ENCODE data around the gene GNG13. TPM values are rescaled to one million over a fixed set of nuclear protein-coding genes. Genes with fewer than 3 reads are reported as not detected.

The GNG13 gene
- total and polyA plus RNA-seq, 2 donors (not counting 3 experiments of a cell fraction or from before 2014, with no cell fraction given): not detected

DNA sequence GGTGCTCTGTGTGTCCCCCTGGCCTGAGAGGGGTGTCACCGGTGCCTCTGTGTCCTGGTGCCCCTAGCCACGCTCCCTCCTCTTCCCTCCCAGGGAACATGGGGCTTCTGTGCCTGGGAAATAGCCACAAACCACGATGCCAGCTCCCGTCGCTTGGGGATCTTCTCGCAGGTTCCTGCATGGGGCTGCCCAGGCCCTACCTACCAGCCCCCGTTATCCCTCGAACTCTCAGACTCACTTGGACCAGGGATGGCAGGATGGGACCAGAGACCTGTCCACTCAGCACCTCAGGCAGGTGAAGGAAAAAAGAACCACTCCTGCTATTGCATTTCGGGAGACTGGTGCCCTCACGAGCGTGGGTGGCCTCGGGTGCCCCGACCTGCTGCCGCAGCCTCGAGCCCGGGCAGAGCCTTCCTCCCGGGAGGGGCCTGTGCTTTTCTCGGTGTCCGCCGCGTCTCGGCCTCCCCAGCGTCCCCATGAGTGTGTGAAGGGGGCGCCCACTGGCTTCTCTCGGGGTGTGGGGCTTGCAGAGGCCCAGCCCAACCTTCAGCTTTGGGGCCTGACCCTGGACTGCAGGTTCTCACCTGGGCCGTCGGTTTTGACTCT lies 41.0 kb upstream of the GNG13 start:
- DNase-seq (ENCODE audit: low read depth, low spot score) (no peak), FAIRE-seq (no peak)
- CTCF ChIA-PET: interaction anchor here (0.6 kb wide), 1 partner anchor 235 kb away, joined by 3 read pairs; no protein-coding TSS in a partner anchor
- no TSS peak for BruUV-seq (replicated peaks)
- no peaks in the 10 kb centered on the region for H3K9me3 ChIP-seq (replicated peaks; ENCODE audit: control insufficient read depth, insufficient read depth, low read length)
- no peaks in the 10 kb centered on the region for H3K9me1 ChIP-seq (replicated peaks; ENCODE audit: control insufficient read depth, extremely low read depth, insufficient read depth, low read length)
- H3K27me3 ChIP-seq (ENCODE audit: control insufficient read depth in 2 of 2, insufficient read depth in 2 of 2, low read length in 2 of 2): no peaks in the 10 kb centered on the region
- H3K4me2 ChIP-seq (ENCODE audit: insufficient read depth, low read length): no peak overlapping the region
- H4K20me1 ChIP-seq (replicated peaks; ENCODE audit: control insufficient read depth, extremely low read depth, insufficient read depth, low read length): no peaks in the 10 kb centered on the region
- H3K9ac ChIP-seq (replicated peaks; ENCODE audit: extremely low read depth, insufficient read depth, low read length): no peak overlapping the region
- no peak overlapping the region for H3K4me3 ChIP-seq (replicated peaks in 1 of 3; ENCODE audit: insufficient read depth in 1 of 3, low read depth in 1 of 3, low read length in 3 of 3)
- POLR2A ChIA-PET: no interaction called here
- no peaks in the 10 kb centered on the region for H3K4me1 ChIP-seq (ENCODE audit: control insufficient read depth, extremely low read depth, insufficient read depth, low read length)
- H3K36me3 ChIP-seq (ENCODE audit: control insufficient read depth in 2 of 2, extremely low read depth in 1 of 2, insufficient read depth in 2 of 2, low read length in 2 of 2): no peaks in the 10 kb centered on the region
- intact Hi-C loops (cut with micrococcal nuclease): no loop called here
- no peak for TF ChIP-seq JUN (IDR thresholded peaks at IDR 0.05; ENCODE audit: borderline replicate concordance, insufficient read depth, insufficient read length, low read depth)
- no peak for TF ChIP-seq GATA2 (IDR thresholded peaks at IDR 0.05; ENCODE audit: insufficient read depth, insufficient read length, low read depth, low read length)
- no peak overlapping the region for H2AFZ ChIP-seq (ENCODE audit: low read depth, low read length)
- H3K79me2 ChIP-seq (ENCODE audit: control insufficient read depth, insufficient read depth, low read length): no peaks in the 10 kb centered on the region
- no peak overlapping the region for H3K27ac ChIP-seq (ENCODE audit: insufficient read depth, low read depth, low read length)
- dilution Hi-C loops (cut with MboI; ENCODE audit: extremely low pct_ligation_motif_present, low sequenced_read_pairs): no loop called here

DNA sequence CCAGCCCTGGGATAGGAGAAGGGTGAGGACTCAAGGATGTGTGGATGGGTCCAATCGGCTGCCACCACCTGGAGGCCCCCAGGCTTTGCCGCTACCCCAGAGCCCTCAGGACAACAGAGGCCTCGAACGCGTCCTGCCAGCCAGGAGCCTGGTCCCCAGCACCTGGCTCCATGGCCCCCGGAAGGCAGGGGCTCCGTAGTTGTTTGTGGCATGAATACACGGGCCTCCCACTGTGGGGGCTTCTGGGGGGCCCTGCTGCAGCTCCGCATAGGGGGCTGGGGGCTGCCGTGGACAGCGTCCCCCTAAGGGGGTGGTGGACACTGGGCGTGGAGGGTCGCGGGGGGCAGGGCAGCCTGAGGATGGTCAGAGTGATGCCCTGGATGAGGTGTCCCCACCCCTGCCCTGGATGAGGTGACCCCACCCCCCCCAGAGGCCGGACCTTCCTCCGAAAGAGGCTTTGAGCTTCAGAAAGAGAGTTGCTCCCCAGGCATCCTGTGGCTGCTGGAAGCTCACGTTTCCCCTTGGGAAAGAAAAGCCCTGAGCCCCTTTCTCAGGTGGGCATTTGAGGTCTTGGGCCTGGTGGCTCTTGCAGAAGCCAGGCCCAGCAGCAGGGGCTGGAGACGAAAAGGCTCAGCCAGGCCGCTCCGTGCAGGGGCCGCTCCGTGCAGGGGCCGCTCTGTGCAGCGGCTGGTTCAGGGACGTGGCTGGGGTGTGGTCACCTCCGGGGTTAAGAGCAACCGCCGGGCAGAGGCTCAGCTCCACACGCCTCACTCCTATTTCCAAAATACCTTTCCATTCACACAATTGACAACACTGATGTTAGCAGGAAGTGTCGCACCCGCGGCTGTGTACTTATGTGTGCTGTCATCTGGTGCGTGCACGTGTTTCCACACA lies 40.3 kb upstream of the GNG13 start:
- TF ChIP-seq EZH2 (IDR thresholded peaks at IDR 0.05; ENCODE audit: borderline replicate concordance, low read depth, low read length, severe bottlenecking): no peak
- H3K9me3 ChIP-seq (replicated peaks; ENCODE audit: control insufficient read depth, insufficient read depth, low read length): no peaks in the 10 kb centered on the region
- POLR2A ChIA-PET: no interaction called here
- BruUV-seq (replicated peaks): no TSS peak
- H3K27me3 ChIP-seq (ENCODE audit: control insufficient read depth in 2 of 2, insufficient read depth in 2 of 2, low read length in 2 of 2): no peaks in the 10 kb centered on the region
- dilution Hi-C loops (cut with MboI; ENCODE audit: extremely low pct_ligation_motif_present, low sequenced_read_pairs): no loop called here
- H2AFZ ChIP-seq (ENCODE audit: low read depth, low read length): no peak overlapping the region
- no peak for DNase-seq (ENCODE audit: low read depth, low spot score)
- no peak overlapping the region for H3K9ac ChIP-seq (replicated peaks; ENCODE audit: extremely low read depth, insufficient read depth, low read length)
- no peaks in the 10 kb centered on the region for H3K79me2 ChIP-seq (ENCODE audit: control insufficient read depth, insufficient read depth, low read length)
- no peaks in the 10 kb centered on the region for H3K36me3 ChIP-seq (ENCODE audit: control insufficient read depth in 2 of 2, extremely low read depth in 1 of 2, insufficient read depth in 2 of 2, low read length in 2 of 2)
- CTCF ChIA-PET: interaction anchor here (0.6 kb wide), 1 partner anchor 234 kb away, joined by 3 read pairs; no protein-coding TSS in a partner anchor
- H3K4me3 ChIP-seq (replicated peaks in 1 of 3; ENCODE audit: insufficient read depth in 1 of 3, low read depth in 1 of 3, low read length in 3 of 3): no peak overlapping the region
- no peaks in the 10 kb centered on the region for H4K20me1 ChIP-seq (replicated peaks; ENCODE audit: control insufficient read depth, extremely low read depth, insufficient read depth, low read length)
- no peak overlapping the region for H3K4me2 ChIP-seq (ENCODE audit: insufficient read depth, low read length)
- H3K27ac ChIP-seq (ENCODE audit: insufficient read depth, low read depth, low read length): no peak overlapping the region
- H3K4me1 ChIP-seq (ENCODE audit: control insufficient read depth, extremely low read depth, insufficient read depth, low read length): no peaks in the 10 kb centered on the region
- no peak for FAIRE-seq
- no peaks in the 10 kb centered on the region for H3K9me1 ChIP-seq (replicated peaks; ENCODE audit: control insufficient read depth, extremely low read depth, insufficient read depth, low read length)
- intact Hi-C loops (cut with micrococcal nuclease): no loop called here
